Activated CD8-positive, alpha-beta memory T cell treated with anti-CD3 and anti-CD28 coated beads, Interleukin-2, amount 50 U/mL, for 24 hours (primary cell): ENCODE data around the gene VWC2L.

Experiments
- DNase-seq: peaks from one replicate; pipeline ENCODE4 v3.0.0-alpha.2; 2020; ENCODE audit errors: extremely low read depth

The VWC2L gene

GRCh38 chr2:214542295-214542694 is 131.4 kb downstream of the VWC2L start:
- no peak for DNase-seq

GRCh38 chr2:214542866-214543265 is 132.0 kb downstream of the VWC2L start:
- DNase-seq, result no peak

- DNase-seq, result no peak
These were observed 132.6 kb downstream of the VWC2L start for GRCh38 chr2:214543386-214543955.

- no peak for DNase-seq
These were observed 135.2 kb downstream of the VWC2L start for GRCh38 chr2:214545898-214546542.

- no peak for DNase-seq
These were observed 137.1 kb downstream of the VWC2L start for GRCh38 chr2:214547931-214548330.

GRCh38 chr2:214549946-214550345 is 139.1 kb downstream of the VWC2L start:
- no peak for DNase-seq

GRCh38 chr2:214550786-214551185 is 139.9 kb downstream of the VWC2L start:
- DNase-seq, result no peak

GRCh38 chr2:214557884-214558283 is 147.0 kb downstream of the VWC2L start:
- DNase-seq, result no peak

- no peak for DNase-seq
These were observed 147.5 kb downstream of the VWC2L start for GRCh38 chr2:214558341-214558740.

GRCh38 chr2:214560176-214560575 is 149.3 kb downstream of the VWC2L start:
- no peak for DNase-seq

- no peak for DNase-seq
These were observed 149.8 kb downstream of the VWC2L start for GRCh38 chr2:214560618-214561190.

- no peak for DNase-seq
These were observed 154.4 kb downstream of the VWC2L start for GRCh38 chr2:214565246-214565645.

GRCh38 chr2:214566457-214566856 is 155.6 kb downstream of the VWC2L start:
- DNase-seq, result no peak

GRCh38 chr2:214569419-214570035 is 158.7 kb downstream of the VWC2L start:
- DNase-seq, result no peak

GRCh38 chr2:214574084-214574781 is 163.4 kb downstream of the VWC2L start:
- no peak for DNase-seq

GRCh38 chr2:214575030-214575429 is 164.2 kb downstream of the VWC2L start:
- DNase-seq, result no peak

- no peak for DNase-seq
These were observed 164.6 kb downstream of the VWC2L start for GRCh38 chr2:214575465-214575864.

- no peak for DNase-seq
These were observed 166.9 kb downstream of the VWC2L start for GRCh38 chr2:214577769-214578168.

GRCh38 chr2:214578442-214578841 is 167.6 kb downstream of the VWC2L start:
- no peak for DNase-seq

- DNase-seq, result no peak
These were observed 168.2 kb downstream of the VWC2L start for GRCh38 chr2:214579035-214579434.

- no peak for DNase-seq
These were observed 176.6 kb downstream of the VWC2L start for GRCh38 chr2:214587442-214587841.

GRCh38 chr2:214591366-214591765 is 180.5 kb downstream of the VWC2L start:
- DNase-seq, result no peak
